GM23338 (cell line): Measurements from ENCODE around the gene GNB1. TPM values are rescaled to one million over a fixed set of nuclear protein-coding genes. Genes with fewer than 3 reads are reported as not detected.

Experiments
- ATAC-seq: fragments of 200-7000 bp; cut with Tn5 transposase; 3 replicates; pipeline ENCODE4 v1.9.1; 2020
- DNase-seq: peaks from one replicate; pipeline ENCODE4 v3.0.0-alpha.2; 2015; ENCODE audit warnings: low spot score
- H2AFZ ChIP-seq: fragments of 200-600 bp; sonication (generic); 2 replicates; pipeline ENCODE4 v1.8.0; 2016; ENCODE audit warnings: antibody characterized with exemption, mild to moderate bottlenecking, moderate library complexity
- H3F3A ChIP-seq: fragments of 200-600 bp; sonication (generic); replicated peaks from 2 replicates; pipeline ENCODE4 v1.8.0; 2017; ENCODE audit warnings: antibody characterized with exemption, mixed run types, low read depth
- H3K27ac ChIP-seq: fragments of 200-600 bp; sonication (generic); 2 replicates; pipeline ENCODE4 v1.6.1; 2016; ENCODE audit warnings: low read depth
- H3K27me3 ChIP-seq: fragments of 200-600 bp; sonication (generic); 2 replicates; pipeline ENCODE4 v1.8.0; 2016; ENCODE audit warnings: mild to moderate bottlenecking, mixed run types, moderate library complexity; ENCODE audit not compliant: insufficient read depth
- H3K36me3 ChIP-seq: fragments of 200-600 bp; sonication (generic); 2 replicates; pipeline ENCODE4 v1.8.0; 2016; ENCODE audit warnings: mild to moderate bottlenecking; ENCODE audit not compliant: insufficient read depth
- H3K4me1 ChIP-seq: fragments of 200-600 bp; sonication (generic); 2 replicates; pipeline ENCODE4 v1.8.0; 2016; ENCODE audit warnings: mild to moderate bottlenecking, moderate library complexity; ENCODE audit not compliant: insufficient read depth
- H3K4me2 ChIP-seq: fragments of 200-600 bp; sonication (generic); 2 replicates; pipeline ENCODE4 v1.7.1; 2017; ENCODE audit warnings: mixed run types
- H3K4me3 ChIP-seq: fragments of 200-600 bp; sonication (generic); 2 replicates; pipeline ENCODE4 v1.6.1; 2016; ENCODE audit warnings: mixed run types
- H3K79me2 ChIP-seq: fragments of 200-600 bp; sonication (generic); replicated peaks from 2 replicates; pipeline ENCODE4 v1.8.0; 2017; ENCODE audit warnings: mild to moderate bottlenecking; ENCODE audit not compliant: insufficient read depth
- H3K9me2 ChIP-seq: fragments of 200-600 bp; sonication (generic); 2 replicates; pipeline ENCODE4 v1.8.0; 2017; ENCODE audit not compliant: insufficient read depth
- H4K20me1 ChIP-seq: fragments of 200-600 bp; sonication (generic); replicated peaks from 2 replicates; pipeline ENCODE4 v1.8.0; 2017; ENCODE audit warnings: mild to moderate bottlenecking; ENCODE audit not compliant: insufficient read depth
- H3K27ac Mint-ChIP-seq: 2 replicates; pipeline ENCODE4 v1.8.0; 2020; ENCODE audit warnings: inconsistent platforms, mild to moderate bottlenecking, moderate library complexity, mixed read lengths
- H3K27me3 Mint-ChIP-seq: 3 replicates; pipeline ENCODE4 v1.8.0; 2022; ENCODE audit warnings: low read depth, mild to moderate bottlenecking, moderate library complexity, mixed read lengths, inconsistent platforms; ENCODE audit not compliant: insufficient read depth, poor library complexity
- H3K36me3 Mint-ChIP-seq: 3 replicates; pipeline ENCODE4 v1.8.0; 2021; ENCODE audit warnings: low read depth, mild to moderate bottlenecking, inconsistent platforms, moderate library complexity, mixed read lengths
- H3K4me1 Mint-ChIP-seq: 3 replicates; pipeline ENCODE4 v1.8.0; 2020; ENCODE audit warnings: mild to moderate bottlenecking, inconsistent platforms, mixed read lengths
- H3K4me3 Mint-ChIP-seq: 3 replicates; pipeline ENCODE4 v1.8.0; 2021; ENCODE audit warnings: moderate library complexity, mild to moderate bottlenecking, inconsistent platforms, mixed read lengths
- H3K9me3 Mint-ChIP-seq: 3 replicates; pipeline ENCODE4 v1.8.0; 2020; ENCODE audit warnings: moderate library complexity, mild to moderate bottlenecking, inconsistent platforms, mixed read lengths
- CREB1 ChIP-seq: fragments of 250-450 bp; sonication (Bioruptor Pico); IDR thresholded peaks from 2 replicates; pipeline ENCODE4 v1.5.0; 2020; ENCODE audit warnings: low read depth, mild to moderate bottlenecking, moderate library complexity
- CTCF ChIP-seq, 2 experiments: fragments of 200-600 bp in 1 of 2; sonication (generic) in 1 of 2; conservative IDR thresholded peaks; 2 replicates each; pipeline versions ENCODE4 v1.5.1 to v1.6.1; 2016 to 2017; ENCODE audit warnings: antibody characterized with exemption in 2 of 2, low read depth in 2 of 2, mild to moderate bottlenecking in 2 of 2, moderate library complexity in 1 of 2
- ETS1 ChIP-seq: IDR thresholded peaks from 2 replicates; pipeline ENCODE4 v1.6.1; 2016; ENCODE audit warnings: antibody characterized with exemption
- EZH2 ChIP-seq: fragments of 200-600 bp; sonication (generic); IDR thresholded peaks from one replicate; pipeline ENCODE4 v1.8.0; 2017; ENCODE audit warnings: antibody characterized with exemption, mild to moderate bottlenecking, low read depth; ENCODE audit not compliant: unreplicated experiment
- NANOG ChIP-seq: IDR thresholded peaks from 2 replicates; pipeline ENCODE4 v1.6.1; 2016; ENCODE audit warnings: antibody characterized with exemption, borderline replicate concordance
- POLR2AphosphoS5 ChIP-seq: IDR thresholded peaks from 2 replicates; pipeline ENCODE4 v1.6.1; 2016; ENCODE audit warnings: antibody characterized with exemption, low read depth
- REST ChIP-seq: IDR thresholded peaks from one replicate; pipeline ENCODE4 v1.6.1; 2018; ENCODE audit warnings: antibody characterized with exemption; ENCODE audit not compliant: unreplicated experiment
- STAT1 ChIP-seq: IDR thresholded peaks from one replicate; pipeline ENCODE4 v1.6.1; 2016; ENCODE audit warnings: antibody characterized with exemption; ENCODE audit not compliant: unreplicated experiment
- ZNF114 ChIP-seq: fragments of 250-450 bp; sonication (Bioruptor Pico); IDR thresholded peaks from 2 replicates; pipeline ENCODE4 v1.5.0; 2020; ENCODE audit warnings: mild to moderate bottlenecking, moderate library complexity
- ZNF331 ChIP-seq: fragments of 250-450 bp; sonication (Bioruptor Pico); IDR thresholded peaks from 2 replicates; pipeline ENCODE4 v1.5.0; 2020; ENCODE audit warnings: low read depth, mild to moderate bottlenecking, moderate library complexity
- ZNF462 ChIP-seq: fragments of 250-450 bp; sonication (Bioruptor Pico); IDR thresholded peaks from 2 replicates; pipeline ENCODE4 v1.5.0; 2020; ENCODE audit warnings: mild to moderate bottlenecking, moderate library complexity
- polyA plus RNA-seq: library from polyadenylated mRNA; unstranded; fragments of >200 nt; fragmentation: Nextera tagmentation; extraction: Ambion mirVana; gene quantifications from 2 replicates; pipeline ENCODE4 v1.2.1, GENCODE V29; 2016
- total RNA-seq: library from RNA; depleted of rRNA; stranded (reverse); fragments of >200 nt; shearing (Covaris generic); gene quantifications from 2 replicates; pipeline ENCODE4 v1.2.3, GENCODE V29; 2014

The GNB1 gene
- total and polyA plus RNA-seq, 2 experiments from 2014 or later: 65.4 to 138 TPM

- peak within 1 kb of the TSS; percentile 89 for H3K4me3 ChIP-seq
- peaks cover 29% of the 10 kb centered on the region for H4K20me1 ChIP-seq
- Mint-ChIP-seq H3K27me3 (peaks cover 37% of the 10 kb centered on the region), H3K4me1 (peaks cover 50% of the 10 kb centered on the region), H3K36me3 (peaks cover 15% of the 10 kb centered on the region), H3K4me3 (peak within 1 kb of the TSS; percentile 85), H3K27ac (peak within 1 kb of the TSS; percentile 94), H3K9me3 (no peaks in the 10 kb centered on the region)
- DNase-seq: peak; percentile 64
- TF ChIP-seq REST (no peak), STAT1 (no peak), ZNF462 (CRISPR knock-in tag) (no peak), POLR2AphosphoS5 (no peak), EZH2 (no peak), ZNF331 (CRISPR knock-in tag) (no peak), CREB1 (CRISPR knock-in tag) (no peak), ZNF114 (no peak), NANOG (no peak), CTCF (conservative IDR thresholded peaks at IDR 0.05; ENCODE audit: low read depth in 2 of 2) (no peak), ETS1 (no peak)
- no peaks in the 10 kb centered on the region for H3K27me3 ChIP-seq
- H2AFZ ChIP-seq: no peak within 1 kb of the TSS
- ATAC-seq: no peak; the same call in 1 of the 3 replicates
- H3K9me2 ChIP-seq: no peaks in the 10 kb centered on the region
- peak within 1 kb of the TSS; percentile 88 for H3K27ac ChIP-seq
- H3F3A ChIP-seq: peaks cover 35% of the 10 kb centered on the region
- peaks cover 49% of the 10 kb centered on the region for H3K79me2 ChIP-seq
- peak within 1 kb of the TSS; percentile 96 for H3K4me2 ChIP-seq
- H3K36me3 ChIP-seq: no peaks in the 10 kb centered on the region
- H3K4me1 ChIP-seq: peaks cover 36% of the 10 kb centered on the region
Observed at GRCh38 chr1:1777950-1778662, 112.8 kb downstream of the GNB1 start, which contains the start of gene NADK. Gene NADK (minus strand): TSS chr1:1778470. CDS start chr1:1765406, 13,064 bp downstream.
